ENCODE results near the gene ARHGEF7.
A peak's percentile ranks its signal among the peaks of the same experiment; 100 is the strongest.

GRCh38 chr13:111216166-111216960 lies 101.3 kb downstream of the ARHGEF7 start:
- TF ChIP-seq EZH2phosphoT487 (IDR thresholded peaks at IDR 0.05; ENCODE audit: low read depth, severe bottlenecking, unreplicated experiment) (no peak), CTCF (IDR thresholded peaks at IDR 0.05; ENCODE audit: poor library complexity) (peak; percentile 55)
